HEK293T (cell line): ENCODE data around the gene SLC37A2.

Experiments
- CTCF ChIA-PET: fragments of 350-600 bp; formaldehyde crosslinking; extraction: SDS; loops from one replicate; lab custom pipeline; 2021; ENCODE audit warnings: antibody characterized with exemption, inconsistent platforms; lab: Yijun Ruan, JAX
- POLR2A ChIA-PET: fragments of 350-600 bp; formaldehyde crosslinking; extraction: SDS; loops from one replicate; lab custom pipeline; 2020; ENCODE audit warnings: antibody characterized with exemption, inconsistent platforms; lab: Yijun Ruan, JAX
- DNase-seq: peaks from one replicate; pipeline ENCODE4 v3.0.0; 2012; ENCODE audit warnings: mixed read lengths; ENCODE audit errors: extremely low spot score
- ARNT ChIP-seq: fragments of 450-650 bp; IDR thresholded peaks from 2 replicates; pipeline ENCODE4 v1.6.1; 2017; ENCODE audit warnings: mild to moderate bottlenecking
- BHLHE40 ChIP-seq: fragments of 450-650 bp; IDR thresholded peaks from 2 replicates; pipeline ENCODE4 v1.6.1; 2016; ENCODE audit warnings: mild to moderate bottlenecking, moderate library complexity, borderline replicate concordance
- CTBP1 ChIP-seq: fragments of 450-650 bp; IDR thresholded peaks from 2 replicates; pipeline ENCODE4 v1.6.1; 2016; ENCODE audit warnings: borderline replicate concordance
- ELF4 ChIP-seq: fragments of 450-650 bp; IDR thresholded peaks from 2 replicates; pipeline ENCODE4 v1.6.1; 2017; ENCODE audit warnings: antibody characterized with exemption
- FOXA1 ChIP-seq: fragments of 450-650 bp; IDR thresholded peaks from 2 replicates; pipeline ENCODE4 v1.6.1; 2016; ENCODE audit warnings: mild to moderate bottlenecking
- FOXK2 ChIP-seq: fragments of 450-650 bp; IDR thresholded peaks from 2 replicates; pipeline ENCODE4 v1.6.1; 2016; ENCODE audit warnings: mild to moderate bottlenecking
- FOXM1 ChIP-seq: fragments of 450-650 bp; IDR thresholded peaks from 2 replicates; pipeline ENCODE4 v1.6.1; 2017; ENCODE audit warnings: mild to moderate bottlenecking, borderline replicate concordance
- HDGF ChIP-seq: fragments of 450-650 bp; IDR thresholded peaks from 2 replicates; pipeline ENCODE4 v1.6.1; 2017; ENCODE audit warnings: antibody characterized with exemption, borderline replicate concordance
- L3MBTL2 ChIP-seq: fragments of 450-650 bp; conservative IDR thresholded peaks from 2 replicates; pipeline ENCODE4 v1.6.1; 2016; ENCODE audit warnings: mild to moderate bottlenecking
- LEF1 ChIP-seq: fragments of 450-650 bp; IDR thresholded peaks from 2 replicates; pipeline ENCODE4 v1.6.1; 2017; ENCODE audit warnings: mild to moderate bottlenecking, borderline replicate concordance
- NFRKB ChIP-seq: fragments of 450-650 bp; IDR thresholded peaks from 2 replicates; pipeline ENCODE4 v1.6.1; 2016; ENCODE audit warnings: mild to moderate bottlenecking, moderate library complexity
- PKNOX1 ChIP-seq: fragments of 450-650 bp; IDR thresholded peaks from 2 replicates; pipeline ENCODE4 v1.6.1; 2016
- SP1 ChIP-seq: fragments of 450-650 bp; IDR thresholded peaks from 2 replicates; pipeline ENCODE4 v1.6.1; 2017
- SUZ12 ChIP-seq: fragments of 450-650 bp; IDR thresholded peaks from 2 replicates; pipeline ENCODE4 v1.6.1; 2016; ENCODE audit warnings: mild to moderate bottlenecking
- TARDBP ChIP-seq: fragments of 450-650 bp; IDR thresholded peaks from 2 replicates; pipeline ENCODE4 v1.6.1; 2016
- ZNF384 ChIP-seq: fragments of 450-650 bp; IDR thresholded peaks from 2 replicates; pipeline ENCODE4 v1.6.1; 2016

The SLC37A2 gene

GRCh38 chr11:125110506-125110905 lies 47.4 kb downstream of the SLC37A2 start:
- POLR2A ChIA-PET = interaction anchor here (1.2 to 2.3 kb wide), 5 partner anchors 12 to 153 kb away, joined by 3 to 12 read pairs (median 6); no protein-coding TSS in a partner anchor
- CTCF ChIA-PET = interaction anchor here (1.3 kb wide), 1 partner anchor 21 kb away, joined by 3 read pairs; no protein-coding TSS in a partner anchor
- DNase-seq = no peak
- TF ChIP-seq SP1 = no peak
- no peak for TF ChIP-seq FOXM1
- TF ChIP-seq FOXK2 = no peak
- TF ChIP-seq FOXA1 = no peak
- no peak for TF ChIP-seq ELF4
- no peak for TF ChIP-seq SUZ12
- TF ChIP-seq L3MBTL2 = no peak
- TF ChIP-seq NFRKB = no peak

GRCh38 chr11:125111001-125111342 lies 47.9 kb downstream of the SLC37A2 start:
- ChIA-PET POLR2A (interaction anchor here (1.0 to 2.3 kb wide), 10 partner anchors 8 to 157 kb away, joined by 3 to 12 read pairs (median 6); partner anchors contain the start of gene CCDC15), CTCF (interaction anchor here (1.3 to 1.9 kb wide), 2 partner anchors 21 to 235 kb away, joined by 3 to 4 read pairs; no protein-coding TSS in a partner anchor)
- TF ChIP-seq CTBP1 (no peak), SP1 (no peak), TARDBP (no peak), FOXK2 (no peak), FOXM1 (no peak), PKNOX1 (no peak), ELF4 (no peak), NFRKB (no peak), BHLHE40 (no peak), L3MBTL2 (no peak), SUZ12 (no peak), FOXA1 (no peak), LEF1 (no peak), HDGF (no peak), ZNF384 (no peak), ARNT (no peak)
- DNase-seq = peak; percentile 18

GRCh38 chr11:125111343-125112207 lies 48.5 kb downstream of the SLC37A2 start, which contains the start of gene TMEM218:
TMEM218 (minus strand) TSS chr11:125111626; CDS start chr11:125102241, 9,385 bp downstream.
- CTCF ChIA-PET = interaction anchor here (0.9 to 1.9 kb wide), 4 partner anchors 9 to 235 kb away, joined by 3 to 5 read pairs (median 4); no protein-coding TSS in a partner anchor
- POLR2A ChIA-PET = interaction anchor here (0.5 to 2.3 kb wide), 22 partner anchors 9 to 253 kb away, joined by 3 to 12 read pairs (median 4); partner anchors contain the start of genes CCDC15 and PKNOX2
- peak; percentile 98 for DNase-seq
- peak; percentile 99 for TF ChIP-seq PKNOX1
- no peak for TF ChIP-seq ELF4
- TF ChIP-seq ZNF384 = no peak
- peak; percentile 58 for TF ChIP-seq L3MBTL2
- no peak for TF ChIP-seq FOXM1

- CTCF ChIA-PET = interaction anchor here (0.9 to 1.9 kb wide), 4 partner anchors 8 to 236 kb away, joined by 3 to 5 read pairs (median 4); no protein-coding TSS in a partner anchor
- TF ChIP-seq TARDBP (no peak), ARNT (no peak), FOXA1 (no peak), SUZ12 (no peak), SP1 (no peak), L3MBTL2 (no peak), BHLHE40 (no peak)
- DNase-seq = no peak
- POLR2A ChIA-PET = interaction anchor here (0.5 to 2.3 kb wide), 22 partner anchors 9 to 596 kb away, joined by 3 to 12 read pairs (median 4); partner anchors contain the start of genes CCDC15 and PKNOX2
Observed at GRCh38 chr11:125112208-125112604, 49.1 kb downstream of the SLC37A2 start.

- POLR2A ChIA-PET = interaction anchor here (0.7 kb wide), 1 partner anchor 10 kb away, joined by 3 read pairs; no protein-coding TSS in a partner anchor
- TF ChIP-seq SP1 = no peak
- TF ChIP-seq TARDBP = no peak
- no peak for TF ChIP-seq LEF1
- TF ChIP-seq FOXM1 = no peak
- no peak for TF ChIP-seq CTBP1
- no peak for TF ChIP-seq L3MBTL2
- no peak for TF ChIP-seq FOXK2
- no peak for TF ChIP-seq SUZ12
- TF ChIP-seq ELF4 = no peak
- TF ChIP-seq PKNOX1 = no peak
- TF ChIP-seq ARNT = no peak
- TF ChIP-seq HDGF = no peak
- no peak for TF ChIP-seq BHLHE40
- TF ChIP-seq FOXA1 = no peak
- no peak for TF ChIP-seq NFRKB
- CTCF ChIA-PET = no interaction called here
- no peak for DNase-seq
Observed at GRCh38 chr11:125114518-125114917, 51.4 kb downstream of the SLC37A2 start.

GRCh38 chr11:125117429-125117828 lies 54.3 kb downstream of the SLC37A2 start:
- POLR2A ChIA-PET = no interaction called here
- DNase-seq = no peak
- CTCF ChIA-PET = no interaction called here
- TF ChIP-seq NFRKB = no peak
- no peak for TF ChIP-seq LEF1
- TF ChIP-seq ARNT = no peak
- no peak for TF ChIP-seq TARDBP
